ENCODE data around the gene CARD19. TPM values are rescaled to one million over a fixed set of nuclear protein-coding genes. Genes with fewer than 3 reads are reported as not detected.
"Not testable (repeated sequence)": the region's sequence is repeated elsewhere in the genome, so short reads cannot be mapped to it uniquely, and the experiment has no call there.

CARD19 gene
- total RNA-seq, 1 donor from 2014 or later = 63.3 TPM

DNA sequence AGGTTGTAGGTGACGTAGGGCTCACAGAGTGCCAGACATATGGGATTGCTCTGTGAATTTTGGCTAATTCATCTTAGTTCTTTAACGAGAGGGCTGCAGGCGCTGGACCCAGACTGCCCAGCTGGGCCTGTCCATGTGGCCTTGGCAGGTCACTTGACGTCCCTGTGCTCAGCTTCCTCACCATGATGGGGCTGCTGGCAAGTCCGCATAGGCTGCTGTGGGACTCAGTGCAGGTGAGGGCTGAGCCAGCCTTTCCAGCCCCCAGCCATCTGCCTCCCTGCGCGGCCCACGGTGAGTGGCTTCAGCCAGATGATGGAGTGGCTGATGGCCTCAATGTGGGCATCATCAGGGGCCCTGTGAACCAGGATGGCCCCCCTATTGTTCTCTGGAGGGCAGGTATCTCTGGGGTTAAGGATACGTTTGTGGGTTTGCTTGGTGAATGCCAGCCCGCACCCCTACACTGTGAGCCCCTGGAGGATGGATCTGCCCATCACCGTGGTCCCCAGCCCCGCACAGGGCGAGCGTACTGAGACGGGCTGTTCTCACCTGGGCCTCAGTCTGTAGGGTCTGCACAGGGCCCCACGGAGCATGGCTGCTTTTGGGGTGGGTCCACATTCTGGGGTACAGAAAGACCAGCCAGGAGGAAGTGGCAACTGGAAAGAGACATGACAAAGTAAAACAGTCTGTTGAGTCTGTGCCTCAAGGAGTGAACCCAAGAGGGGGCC, 3.7 kb downstream of the CARD19 start:
- H3K36me3 ChIP-seq = no peaks in the 10 kb centered on the region
- no peak for DNase-seq (ENCODE audit: extremely low spot score in 2 of 2)
- intact Hi-C loops (cut with DNase I) = no loop called here
- no peak overlapping the region for H3K4me3 ChIP-seq
- TF ChIP-seq, protein P1, sequence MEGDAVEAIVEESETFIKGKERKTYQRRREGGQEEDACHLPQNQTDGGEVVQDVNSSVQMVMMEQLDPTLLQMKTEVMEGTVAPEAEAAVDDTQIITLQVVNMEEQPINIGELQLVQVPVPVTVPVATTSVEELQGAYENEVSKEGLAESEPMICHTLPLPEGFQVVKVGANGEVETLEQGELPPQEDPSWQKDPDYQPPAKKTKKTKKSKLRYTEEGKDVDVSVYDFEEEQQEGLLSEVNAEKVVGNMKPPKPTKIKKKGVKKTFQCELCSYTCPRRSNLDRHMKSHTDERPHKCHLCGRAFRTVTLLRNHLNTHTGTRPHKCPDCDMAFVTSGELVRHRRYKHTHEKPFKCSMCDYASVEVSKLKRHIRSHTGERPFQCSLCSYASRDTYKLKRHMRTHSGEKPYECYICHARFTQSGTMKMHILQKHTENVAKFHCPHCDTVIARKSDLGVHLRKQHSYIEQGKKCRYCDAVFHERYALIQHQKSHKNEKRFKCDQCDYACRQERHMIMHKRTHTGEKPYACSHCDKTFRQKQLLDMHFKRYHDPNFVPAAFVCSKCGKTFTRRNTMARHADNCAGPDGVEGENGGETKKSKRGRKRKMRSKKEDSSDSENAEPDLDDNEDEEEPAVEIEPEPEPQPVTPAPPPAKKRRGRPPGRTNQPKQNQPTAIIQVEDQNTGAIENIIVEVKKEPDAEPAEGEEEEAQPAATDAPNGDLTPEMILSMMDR (IDR thresholded peaks at IDR 0.05) = no peak
- no peak for TF ChIP-seq POLR2A (IDR thresholded peaks at IDR 0.05)
- TF ChIP-seq POLR2AphosphoS5 (IDR thresholded peaks at IDR 0.05; ENCODE audit: insufficient read depth in 1 of 2, low read depth in 1 of 2) = no peak
- no peaks in the 10 kb centered on the region for H3K27me3 ChIP-seq
- H3K27ac ChIP-seq = peak overlapping the region; percentile 93
- H3K4me1 ChIP-seq = peaks cover 43% of the 10 kb centered on the region
- no peaks in the 10 kb centered on the region for H3K9me3 ChIP-seq

DNA sequence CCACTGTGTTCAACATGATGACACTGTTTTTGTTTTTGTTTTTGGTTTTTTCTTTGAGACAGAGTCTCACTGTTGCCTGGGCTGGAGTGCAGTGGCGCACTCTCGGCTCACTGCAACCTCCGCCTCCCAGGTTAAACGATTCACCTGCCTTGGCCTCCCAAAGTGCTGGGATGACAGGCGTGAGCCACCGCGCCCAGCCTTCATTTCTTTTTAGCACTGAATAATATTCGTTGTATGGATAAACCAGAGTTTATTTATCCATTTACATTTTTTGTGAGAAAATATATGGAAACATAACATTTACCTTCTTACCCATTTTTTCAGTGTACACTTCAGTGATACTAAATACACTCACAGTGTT, 4.2 kb downstream of the CARD19 start:
- no peaks in the 10 kb centered on the region for H3K9me3 ChIP-seq
- H3K27me3 ChIP-seq = no peaks in the 10 kb centered on the region
- TF ChIP-seq, protein P1 (IDR thresholded peaks at IDR 0.05) = no peak
- TF ChIP-seq POLR2AphosphoS5 (IDR thresholded peaks at IDR 0.05; ENCODE audit: insufficient read depth in 1 of 2, low read depth in 1 of 2) = no peak
- DNase-seq (ENCODE audit: extremely low spot score in 2 of 2) = no peak
- peaks cover 38% of the 10 kb centered on the region for H3K4me1 ChIP-seq
- H3K4me3 ChIP-seq = no peak overlapping the region
- H3K27ac ChIP-seq = peak overlapping the region; percentile 93
- intact Hi-C loops (cut with DNase I) = no loop called here
- no peaks in the 10 kb centered on the region for H3K36me3 ChIP-seq

DNA sequence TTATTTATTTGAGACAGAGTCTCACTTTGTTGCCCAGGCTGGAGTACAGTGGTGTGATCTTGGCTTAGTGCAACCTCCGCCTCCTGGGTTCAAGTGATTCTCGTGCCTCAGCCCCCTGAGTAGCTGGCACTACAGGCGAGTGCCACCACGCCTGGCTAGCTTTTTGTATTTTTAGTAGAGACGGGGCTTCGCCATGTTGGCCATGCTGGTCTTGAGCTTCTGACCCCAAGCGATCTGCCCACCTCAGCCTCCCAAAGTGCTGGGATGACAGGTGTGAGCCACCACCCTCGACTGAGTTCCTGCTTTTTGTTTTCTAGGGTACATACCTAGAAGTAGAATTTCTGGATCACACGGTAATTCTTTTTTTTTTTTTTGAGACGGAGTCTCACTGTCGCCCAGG, 5.1 kb downstream of the CARD19 start:
- H3K36me3 ChIP-seq; H3K27ac ChIP-seq; H3K27me3 ChIP-seq; intact Hi-C loops (cut with DNase I); H3K9me3 ChIP-seq; H3K4me3 ChIP-seq; DNase-seq (ENCODE audit: extremely low spot score in 2 of 2): not testable (repeated sequence)
- H3K4me1 ChIP-seq = peaks cover 37% of the 10 kb centered on the region

DNA sequence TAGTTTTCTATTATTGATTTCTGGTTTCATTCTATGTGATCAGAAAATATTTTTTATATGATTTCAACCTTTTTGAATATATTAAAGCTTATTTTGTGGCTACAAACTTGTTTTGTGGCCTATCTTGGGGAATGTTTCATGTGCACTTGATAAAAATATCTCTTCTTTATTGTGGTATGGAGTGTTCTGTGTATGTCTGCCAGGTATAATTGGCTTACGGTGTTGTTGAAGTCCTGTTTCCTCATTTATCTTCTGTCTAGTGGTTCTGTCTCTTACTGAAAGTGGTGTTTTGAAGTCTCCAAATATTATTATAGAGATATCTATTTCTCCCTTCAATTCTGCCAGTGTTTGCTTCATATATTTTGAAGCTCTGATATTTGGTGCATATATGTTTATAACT, 9.6 kb downstream of the CARD19 start:
- no peaks in the 10 kb centered on the region for H3K27me3 ChIP-seq

DNA sequence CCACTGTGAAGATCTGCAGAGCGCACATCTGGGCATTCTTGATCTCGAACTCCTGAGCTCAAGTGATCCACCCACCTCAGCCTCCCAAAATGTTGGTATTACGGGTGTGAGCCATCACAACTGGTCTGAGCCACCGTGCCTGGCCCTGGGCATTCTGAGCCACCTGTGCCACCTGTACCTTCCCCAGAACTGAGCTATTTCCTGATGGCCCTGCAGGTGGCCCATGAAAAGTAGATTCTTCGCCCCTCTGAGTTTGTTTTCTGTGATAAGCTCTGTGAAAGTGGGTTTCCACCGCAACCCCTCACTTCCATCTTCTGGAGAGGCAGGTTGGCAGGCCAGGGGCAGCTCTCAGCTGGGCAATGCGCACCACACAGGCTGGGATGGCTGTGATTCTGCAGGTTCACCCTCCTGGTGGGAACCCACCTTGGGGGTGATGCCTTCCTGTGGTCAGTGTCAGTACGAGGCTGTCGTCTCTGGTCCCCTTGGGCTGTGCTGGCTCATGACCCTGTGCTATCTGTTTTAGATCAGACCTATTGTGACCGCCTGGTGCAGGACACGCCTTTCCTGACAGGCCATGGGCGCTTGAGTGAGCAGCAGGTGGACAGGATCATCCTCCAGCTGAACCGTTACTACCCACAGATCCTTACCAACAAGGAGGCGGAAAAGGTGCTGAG, 11.3 kb downstream of the CARD19 start:
- no peak for DNase-seq (ENCODE audit: extremely low spot score in 2 of 2)
- peaks cover 0 to 21% of the 10 kb centered on the region in 2 donors for H3K36me3 ChIP-seq
- intact Hi-C loops (cut with DNase I) = no loop called here
- peaks cover 6% of the 10 kb centered on the region for H3K4me1 ChIP-seq
- TF ChIP-seq, protein P1 (IDR thresholded peaks at IDR 0.05) = no peak
- TF ChIP-seq POLR2AphosphoS5 (IDR thresholded peaks at IDR 0.05; ENCODE audit: insufficient read depth in 1 of 2, low read depth in 1 of 2) = no peak
- no peak for TF ChIP-seq POLR2A (IDR thresholded peaks at IDR 0.05)
- H3K4me3 ChIP-seq = no peak overlapping the region
- H3K27me3 ChIP-seq = no peaks in the 10 kb centered on the region
- no peaks in the 10 kb centered on the region for H3K9me3 ChIP-seq
- H3K27ac ChIP-seq = no peak overlapping the region

More for the DNA sequence above, 9.6 kb downstream of the CARD19 start:
- intact Hi-C loops (cut with DNase I) = no loop called here
- Histone ChIP-seq H3K4me1 (peaks cover 6% of the 10 kb centered on the region), H3K4me3 (no peak overlapping the region), H3K27ac (no peak overlapping the region), H3K9me3 (no peaks in the 10 kb centered on the region), H3K36me3 (peaks cover 0 to 12% of the 10 kb centered on the region in 2 donors)
- DNase-seq (ENCODE audit: extremely low spot score in 2 of 2) = no peak
- TF ChIP-seq, protein P1 (IDR thresholded peaks at IDR 0.05) = no peak
- no peak for TF ChIP-seq POLR2A (IDR thresholded peaks at IDR 0.05)
- no peak for TF ChIP-seq POLR2AphosphoS5 (IDR thresholded peaks at IDR 0.05; ENCODE audit: insufficient read depth in 1 of 2, low read depth in 1 of 2)
